A673 (cell line): ENCODE results near the gene TPP1.

ENCODE experiments used
- CTCF ChIP-seq: fragments of 300-800, 200-600 bp; sonication (generic); conservative IDR thresholded peaks from 2 replicates; pipeline ENCODE4 v1.5.1; 2017; ENCODE audit warnings: low read depth, mild to moderate bottlenecking, antibody characterized with exemption, low read length, moderate library complexity, mixed read lengths
- EZH2 ChIP-seq: fragments of 200-600 bp; sonication (generic); IDR thresholded peaks from 2 replicates; pipeline ENCODE4 v1.6.1; 2017; ENCODE audit warnings: borderline replicate concordance, low read depth, mild to moderate bottlenecking, mixed read lengths, antibody characterized with exemption, low read length; ENCODE audit not compliant: poor library complexity, severe bottlenecking

GRCh38 chr11:6616596-6617250 lies 2.5 kb downstream of the TPP1 start:
- no peak for TF ChIP-seq CTCF
- no peak for TF ChIP-seq EZH2
